Activated T-helper 9 cell treated with anti-CD3 and anti-CD28 coated beads, Interleukin-2, amount 50 U/mL, for 16 hours (primary cell): ENCODE data around the gene ATP5F1E.
A peak's percentile ranks its signal among the peaks of the same experiment; 100 is the strongest.

Source experiments
- DNase-seq: peaks from one replicate; pipeline ENCODE4 v3.0.0-alpha.2; 2020; ENCODE audit warnings: low read depth

ATP5F1E gene

DNA sequence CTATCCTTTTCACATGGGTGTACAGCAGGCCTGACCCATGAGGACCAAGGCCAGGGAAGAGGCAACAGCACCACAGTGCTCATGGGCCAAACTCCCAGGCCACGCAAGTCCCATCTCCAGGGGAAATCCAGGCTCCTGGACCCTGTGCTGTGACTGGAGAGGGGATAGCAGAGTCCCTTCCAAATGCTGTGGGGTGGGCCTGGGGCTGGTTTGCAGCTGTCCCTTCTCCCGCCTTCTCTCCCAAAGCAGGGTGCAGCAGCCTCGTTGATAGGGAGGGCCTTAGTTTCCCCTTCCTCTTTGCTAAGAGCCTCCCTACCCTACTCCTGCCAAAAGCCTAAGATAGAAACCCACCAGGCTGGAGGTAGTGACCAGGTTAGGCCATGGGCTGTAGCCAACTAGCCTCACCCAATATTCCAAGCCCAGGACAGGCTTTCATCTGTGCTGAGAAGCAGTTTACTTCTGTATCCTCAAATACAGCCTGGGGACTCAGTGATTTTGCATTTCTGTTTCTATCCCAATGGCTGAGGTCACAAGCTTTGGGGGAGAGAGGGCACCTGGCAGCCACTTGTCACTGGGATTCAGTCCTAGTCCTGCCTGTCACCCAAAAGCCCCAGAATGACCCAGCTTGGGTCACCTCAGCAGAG, 26.5 kb downstream of the ATP5F1E start:
- no peak for DNase-seq

DNA sequence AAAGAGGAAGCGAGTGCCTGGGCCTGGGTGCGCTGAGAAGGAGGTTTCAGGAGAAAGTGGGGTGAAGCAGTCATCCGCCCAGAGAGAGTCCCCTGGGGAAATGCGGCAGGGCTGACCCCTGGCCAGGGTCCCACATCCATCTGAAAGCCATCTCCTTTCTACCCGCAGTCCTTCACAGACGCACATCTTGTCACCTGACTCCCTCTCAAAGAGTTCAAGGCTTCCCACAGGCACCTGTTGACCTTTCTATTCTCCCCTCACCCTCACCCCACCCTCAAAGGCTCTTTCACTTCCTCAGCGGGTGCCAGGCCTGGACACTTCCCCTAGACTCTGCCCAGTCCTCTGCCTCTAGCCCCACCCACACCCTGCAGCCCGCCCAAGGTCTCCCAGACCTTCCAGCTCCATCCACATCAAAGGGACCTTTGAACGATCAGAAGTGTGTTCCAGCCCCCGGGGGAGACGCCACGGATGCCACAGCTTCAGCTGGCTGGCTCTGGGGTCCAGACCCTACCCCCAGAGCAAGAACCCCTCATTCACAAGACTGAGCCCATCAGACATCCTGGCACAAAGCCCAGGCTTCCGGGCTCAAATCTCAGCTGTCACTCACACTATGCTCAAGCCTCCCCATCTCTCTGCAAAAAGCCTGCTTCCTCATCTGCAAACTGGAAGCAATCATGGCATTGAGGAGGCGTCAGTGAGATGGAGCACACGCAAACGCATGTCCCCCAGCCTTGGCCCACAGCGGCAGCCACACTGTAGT, 27.2 kb downstream of the ATP5F1E start:
- no peak for DNase-seq

DNA sequence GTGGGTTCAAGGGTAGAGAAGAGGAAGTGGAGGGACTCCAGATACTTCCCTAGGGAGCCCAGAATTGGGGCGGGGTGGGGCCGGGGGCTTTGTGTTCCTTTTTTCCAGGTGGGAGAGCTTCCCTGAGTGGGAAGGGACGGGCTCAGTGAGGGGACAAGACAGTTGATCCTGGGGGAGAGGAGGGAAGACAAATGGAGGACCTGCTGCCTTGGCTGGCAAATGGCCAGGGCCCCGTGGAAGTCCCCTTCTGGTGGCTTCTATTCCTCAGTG, 27.7 kb downstream of the ATP5F1E start:
- DNase-seq = peak; percentile 40

DNA sequence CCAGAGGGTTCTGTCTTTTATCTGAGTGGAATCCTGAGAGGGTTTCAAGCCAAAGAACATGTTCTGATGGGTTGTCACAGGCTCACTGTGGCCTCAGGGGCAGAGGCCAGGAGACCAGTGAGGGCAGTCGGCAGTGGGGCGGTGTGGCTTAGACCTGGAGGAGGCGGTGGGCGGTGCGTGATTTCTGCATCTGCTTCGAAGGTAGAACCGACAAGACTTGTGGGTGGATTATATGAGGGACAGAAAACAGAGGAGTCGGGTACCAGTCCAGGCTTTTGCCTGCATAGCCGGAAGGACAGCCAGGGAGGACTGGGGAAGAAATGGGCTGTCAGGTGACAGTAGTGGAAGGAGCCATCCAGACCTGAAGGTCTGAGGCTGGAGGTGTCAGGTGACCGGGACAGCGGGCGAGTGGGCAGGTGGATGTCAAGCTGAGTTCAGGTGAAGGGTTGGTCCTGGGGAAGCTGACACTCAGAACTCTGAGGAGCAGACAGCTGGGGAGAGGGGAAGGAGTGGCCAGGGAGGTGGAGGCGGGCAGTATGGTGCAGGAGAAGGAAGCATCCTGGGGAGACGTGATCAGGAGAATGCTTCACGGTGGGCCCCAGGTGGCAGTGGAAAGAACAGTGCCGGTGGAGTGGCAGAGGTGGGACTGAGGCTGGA, 28.2 kb downstream of the ATP5F1E start:
- DNase-seq = no peak

DNA sequence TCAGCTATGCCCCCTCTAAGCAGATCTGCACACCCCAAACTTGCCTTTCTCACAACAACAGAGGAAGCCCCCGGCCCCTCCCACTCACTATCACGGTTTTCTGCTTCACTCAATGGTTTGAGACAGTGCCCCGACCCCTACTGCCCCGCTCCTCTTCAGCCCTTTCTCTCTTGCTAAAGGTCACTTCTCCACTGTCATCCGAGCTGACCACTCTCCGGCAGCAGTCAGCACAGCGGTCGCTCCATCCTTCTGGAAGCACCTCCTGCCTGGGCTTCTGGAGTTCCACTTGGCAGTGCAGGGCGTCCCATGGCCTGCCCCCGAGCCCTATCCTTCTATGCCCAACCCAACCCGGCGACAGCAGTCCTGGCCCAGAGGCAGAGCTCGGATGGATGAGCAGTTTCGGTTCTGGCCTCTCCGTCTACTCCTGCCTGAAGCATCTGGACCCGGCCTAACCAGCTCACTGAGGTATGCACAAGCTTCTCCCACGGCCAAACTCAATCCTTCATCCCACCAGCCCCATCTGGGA, 29.2 kb downstream of the ATP5F1E start:
- no peak for DNase-seq

DNA sequence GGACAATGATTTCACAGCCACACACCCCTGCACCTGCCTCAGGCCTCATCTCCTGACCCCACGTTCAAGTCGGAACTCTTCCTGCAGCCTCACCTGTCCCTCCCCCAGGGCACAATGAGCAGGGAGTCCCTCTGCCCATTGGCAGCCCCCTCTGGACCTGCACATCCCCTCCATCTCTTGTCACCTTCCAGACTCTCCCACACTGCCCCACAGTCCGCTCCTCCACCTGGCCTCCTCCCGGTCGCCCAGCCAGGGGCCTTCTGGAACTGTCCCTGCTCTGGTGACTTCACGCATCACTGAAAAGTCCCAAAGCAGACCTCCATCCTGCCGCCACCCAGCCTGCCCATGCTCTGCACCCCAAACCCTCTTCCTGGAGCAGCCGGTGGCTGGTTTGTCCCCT, 29.7 kb downstream of the ATP5F1E start:
- DNase-seq = no peak

DNA sequence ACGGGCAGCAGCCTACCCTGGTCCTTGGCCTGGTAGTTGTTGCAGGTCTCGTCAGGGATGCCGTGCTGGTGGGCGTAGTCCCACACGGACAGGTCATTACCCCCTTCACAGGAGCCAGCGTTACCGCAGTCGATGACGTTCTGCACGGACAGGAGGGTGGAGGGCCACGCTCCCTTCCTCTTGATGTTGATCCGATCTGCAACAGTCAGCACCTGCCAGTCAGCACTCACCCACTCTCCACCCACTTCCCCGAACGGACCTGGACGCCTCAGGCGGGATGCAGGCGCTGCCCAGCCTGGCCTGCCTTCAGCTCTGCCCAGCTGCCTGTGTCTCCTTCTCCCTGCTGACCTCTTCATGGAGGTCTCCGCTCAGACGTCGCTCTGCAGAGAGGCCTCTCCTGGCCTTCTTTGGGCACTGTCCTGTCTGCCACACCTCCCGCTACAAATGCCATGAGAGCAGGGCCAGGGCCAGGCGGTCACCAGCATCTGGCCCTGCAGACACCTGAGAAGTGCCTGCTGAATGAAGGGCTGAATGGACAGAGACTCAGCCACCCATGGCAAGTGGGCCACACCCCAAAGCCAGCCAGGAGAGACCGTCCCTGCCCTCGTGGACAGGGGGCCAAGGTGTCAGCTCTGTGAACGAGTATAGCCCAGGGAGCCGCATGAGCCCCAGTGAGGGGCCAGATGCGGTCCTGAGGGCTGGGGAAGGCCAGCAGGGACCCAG, 30.5 kb downstream of the ATP5F1E start:
- no peak for DNase-seq

DNA sequence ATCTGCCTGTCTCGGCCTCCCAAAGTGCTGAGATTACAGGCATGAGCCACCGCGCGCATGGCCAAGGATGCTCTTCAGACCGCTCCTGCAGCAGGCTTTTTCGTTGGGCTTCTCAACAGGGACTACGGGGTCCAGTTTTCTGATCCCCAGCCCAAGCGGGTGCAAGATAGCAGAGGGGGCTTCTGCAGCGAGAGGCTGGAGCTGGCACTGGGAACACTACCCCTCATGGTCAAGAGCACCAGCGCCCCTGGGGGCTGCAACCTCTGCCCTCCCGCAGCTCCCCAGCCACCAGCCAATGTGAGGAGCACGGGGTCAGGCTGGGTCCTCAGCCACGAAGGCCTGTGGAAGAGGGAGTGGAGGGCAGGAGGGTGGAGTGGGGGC, 31.1 kb downstream of the ATP5F1E start:
- no peak for DNase-seq

DNA sequence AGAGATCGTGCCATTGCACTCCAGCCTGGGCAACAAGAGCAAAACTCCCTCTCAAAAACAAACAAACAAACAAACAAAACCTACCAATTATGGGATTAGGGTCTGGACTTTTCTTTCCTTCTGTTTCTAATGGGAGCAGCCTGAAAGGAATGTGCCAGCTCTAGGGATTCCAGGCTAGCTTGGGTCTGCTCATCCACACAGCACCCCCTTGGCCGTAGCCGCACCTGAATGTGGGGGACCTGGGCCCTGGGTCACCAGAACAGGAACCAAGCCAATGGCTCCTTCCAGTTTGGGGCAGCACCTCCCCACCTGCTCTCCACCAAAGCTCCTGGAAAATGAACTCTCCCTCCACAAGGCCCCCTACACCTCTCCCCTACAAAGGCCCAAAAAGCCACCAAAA, 31.8 kb downstream of the ATP5F1E start:
- DNase-seq = no peak

DNA sequence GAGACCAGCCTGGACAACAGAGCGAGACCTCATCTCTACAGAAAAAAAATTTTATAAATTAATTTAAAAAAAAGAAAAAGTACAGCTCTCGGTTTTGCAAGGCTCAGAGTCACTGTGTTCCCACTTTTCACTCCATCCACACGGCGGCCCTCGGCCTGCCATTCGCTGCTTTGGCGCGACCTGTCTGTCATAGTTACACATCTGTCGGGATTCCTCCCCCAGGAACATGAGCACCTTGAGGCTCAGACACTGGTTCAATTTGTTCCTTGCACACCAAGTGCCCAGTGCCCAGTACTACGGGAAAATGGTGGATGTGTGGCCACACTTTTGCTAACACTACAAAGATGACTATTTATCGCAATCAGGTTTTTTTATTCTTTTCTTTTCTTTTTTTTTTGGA, 33.5 kb downstream of the ATP5F1E start:
- DNase-seq = no peak

DNA sequence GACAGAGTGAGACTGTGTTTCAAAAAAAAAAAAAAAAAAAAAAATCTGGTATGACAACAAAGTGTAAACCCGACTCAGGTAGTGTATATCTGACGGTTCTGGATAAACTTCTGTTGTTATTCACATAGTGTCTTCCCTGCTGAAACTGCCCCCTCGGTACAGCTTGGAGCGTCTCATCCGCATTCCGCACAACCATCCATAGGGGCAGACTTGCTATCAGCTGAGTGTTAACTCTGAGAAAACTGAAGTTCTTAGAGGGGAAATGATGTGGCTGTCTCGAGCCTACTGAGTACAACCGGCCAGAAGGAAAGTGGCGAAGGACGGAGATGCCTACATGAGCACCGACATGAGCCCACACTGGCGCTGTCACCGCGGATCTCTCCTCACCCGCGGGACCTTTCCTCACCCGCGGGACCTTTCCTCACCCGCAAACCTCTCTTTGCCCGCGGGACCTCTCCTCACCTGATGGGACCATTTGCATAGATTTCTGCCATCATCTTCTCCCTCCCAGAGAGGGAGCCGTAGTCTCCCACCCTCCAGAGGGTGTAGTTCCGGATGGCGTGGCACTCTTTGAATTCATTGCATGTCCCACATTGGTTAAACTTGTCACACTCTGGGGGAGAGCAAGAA, 34.9 kb downstream of the ATP5F1E start:
- DNase-seq = no peak

DNA sequence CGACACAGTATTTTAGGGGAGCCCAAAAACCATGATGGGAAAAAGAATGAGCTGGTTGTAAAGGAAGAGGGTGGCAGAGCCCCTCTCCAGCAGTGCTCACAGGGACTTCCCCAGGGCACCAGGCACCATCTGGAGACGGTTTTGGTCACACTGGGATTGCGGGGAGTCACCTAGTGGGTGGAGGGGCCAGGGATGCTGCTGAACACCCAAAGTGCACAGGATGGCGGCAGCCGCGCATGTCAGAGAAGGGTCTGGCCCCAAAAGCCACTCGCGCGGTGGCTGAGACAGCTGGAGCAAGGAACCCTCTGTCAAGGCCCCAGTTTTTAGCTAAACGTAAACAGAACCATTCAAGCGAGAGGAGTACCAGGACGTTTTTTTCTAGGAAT, 35.9 kb downstream of the ATP5F1E start:
- DNase-seq = no peak

DNA sequence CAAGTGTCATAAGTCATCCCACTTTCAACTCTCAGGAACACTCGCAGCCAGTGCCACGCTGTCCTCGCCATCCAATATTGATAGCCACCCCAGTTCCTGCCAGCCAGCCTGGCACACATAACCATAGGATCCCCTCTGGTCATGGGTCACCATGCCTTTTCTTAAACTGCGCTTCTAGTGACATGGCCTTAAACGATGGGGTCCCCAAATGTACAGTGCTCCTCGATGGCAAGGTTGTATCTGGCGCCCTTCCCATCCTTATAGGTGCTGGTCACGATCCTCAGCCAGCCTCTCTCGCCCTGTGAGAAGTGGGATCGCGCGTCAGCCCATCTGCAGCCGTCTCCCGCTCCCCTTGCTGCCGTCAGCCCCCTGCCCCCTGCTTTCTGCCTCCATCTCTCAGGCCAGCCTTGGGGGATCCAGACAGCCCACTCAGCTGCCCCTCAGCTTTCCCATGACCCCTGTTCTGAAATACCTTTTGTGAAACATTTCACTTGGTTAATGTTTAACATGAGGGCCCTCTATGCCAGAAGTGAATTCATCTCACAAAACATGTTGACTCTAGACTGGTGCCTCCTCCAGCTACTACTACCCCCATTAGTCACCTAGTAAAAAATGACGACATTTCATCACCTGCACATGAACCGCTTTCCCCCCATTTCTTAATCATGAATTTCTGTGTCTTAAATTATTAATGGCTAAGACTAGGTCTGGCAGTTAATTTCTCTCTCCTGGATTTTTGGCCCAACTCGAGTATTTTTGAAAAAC, 36.5 kb downstream of the ATP5F1E start:
- no peak for DNase-seq

DNA sequence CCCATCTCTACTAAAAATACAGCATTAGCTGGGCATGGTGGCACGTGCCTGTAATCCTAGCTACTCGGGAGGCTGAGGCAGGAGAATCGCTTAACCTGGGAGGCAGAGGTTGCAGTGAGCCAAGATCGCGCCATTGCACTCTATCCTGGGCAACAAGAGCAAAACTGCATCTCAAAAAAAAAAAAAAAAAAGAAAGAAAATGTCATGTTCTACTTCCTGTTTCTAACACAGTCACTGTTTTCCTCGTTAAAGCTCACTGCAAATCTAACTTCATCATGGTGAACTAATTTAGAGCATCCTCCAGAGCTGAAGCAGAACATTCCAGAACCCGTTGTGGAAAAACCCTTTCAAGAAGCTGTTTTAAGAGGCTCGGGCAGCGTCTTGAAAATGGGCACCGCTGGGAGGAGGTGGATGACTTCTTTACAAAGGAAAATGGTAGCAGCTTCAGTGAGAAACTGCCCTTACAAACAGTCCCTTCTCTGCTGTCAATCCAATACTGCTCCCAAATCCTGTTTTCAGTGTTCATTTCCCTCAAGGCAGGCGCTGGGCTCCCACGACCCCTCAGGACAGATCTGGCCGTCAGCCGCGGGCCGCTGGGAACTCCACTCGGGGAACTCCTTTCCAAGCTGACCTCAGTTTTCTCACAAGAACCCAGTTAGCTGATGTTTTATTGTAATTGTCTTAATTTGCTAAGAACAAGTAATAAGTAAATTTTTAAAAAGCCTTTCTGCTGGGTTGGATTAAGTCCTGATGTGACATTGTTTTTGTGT, 37.6 kb downstream of the ATP5F1E start:
- DNase-seq = no peak

DNA sequence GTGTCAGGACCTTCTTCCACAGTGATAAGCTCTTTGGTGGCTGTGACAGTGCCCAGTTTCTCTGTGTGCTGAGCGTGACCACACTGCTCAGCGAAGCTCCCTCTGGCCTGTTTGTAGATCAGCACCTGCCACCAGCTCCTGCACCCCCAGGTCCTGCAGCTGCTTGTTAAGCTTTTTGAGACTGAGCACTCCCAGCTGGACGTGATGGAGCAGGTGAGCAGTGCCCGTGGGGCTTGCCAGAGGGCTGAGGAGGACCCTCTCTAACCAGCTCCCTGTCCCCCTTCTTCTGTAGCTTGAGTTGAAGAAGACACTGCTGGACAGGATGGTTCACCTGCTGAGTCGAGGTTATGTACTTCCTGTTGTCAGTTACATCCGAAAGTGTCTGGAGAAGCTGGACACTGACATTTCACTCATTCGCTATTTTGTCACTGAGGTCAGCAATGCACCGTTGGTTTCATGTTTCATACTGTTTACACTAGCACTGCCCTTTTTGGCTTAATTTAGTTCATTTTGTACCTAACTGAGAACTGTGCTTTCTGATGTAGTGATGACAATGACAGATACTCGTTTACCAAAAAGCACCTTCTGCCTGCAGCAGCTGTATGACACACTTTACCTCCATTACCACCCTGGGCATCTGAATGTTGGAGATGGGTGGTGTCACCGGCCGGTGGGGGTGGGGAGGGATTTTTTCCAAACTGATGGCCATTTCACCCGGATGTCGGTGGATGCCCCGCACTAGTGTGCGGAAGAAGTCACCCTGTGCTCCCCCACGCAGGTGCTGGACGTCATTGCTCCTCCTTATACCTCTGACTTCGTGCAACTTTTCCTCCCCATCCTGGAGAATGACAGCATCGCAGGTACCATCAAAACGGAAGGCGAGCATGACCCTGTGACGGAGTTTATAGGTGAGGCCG, 38.5 kb downstream of the ATP5F1E start:
- no peak for DNase-seq

DNA sequence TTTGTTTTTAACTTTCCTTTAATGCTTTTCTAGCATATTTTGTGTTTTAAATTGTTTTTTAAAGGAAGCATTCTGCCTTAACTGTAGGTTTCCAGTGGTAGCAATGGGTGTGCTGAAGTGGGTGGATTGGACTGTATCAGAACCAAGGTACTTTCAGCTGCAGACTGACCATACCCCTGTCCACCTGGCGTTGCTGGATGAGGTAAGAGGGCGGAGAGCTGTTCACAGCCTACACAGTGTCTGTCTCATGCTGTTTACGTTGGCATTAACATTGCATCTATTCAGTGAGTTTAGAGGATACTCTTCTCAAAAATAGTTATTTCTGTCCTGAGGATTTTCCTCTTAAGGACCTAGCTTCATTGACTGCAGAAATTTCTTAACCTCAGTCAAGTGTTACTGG, 39.2 kb downstream of the ATP5F1E start:
- no peak for DNase-seq

DNA sequence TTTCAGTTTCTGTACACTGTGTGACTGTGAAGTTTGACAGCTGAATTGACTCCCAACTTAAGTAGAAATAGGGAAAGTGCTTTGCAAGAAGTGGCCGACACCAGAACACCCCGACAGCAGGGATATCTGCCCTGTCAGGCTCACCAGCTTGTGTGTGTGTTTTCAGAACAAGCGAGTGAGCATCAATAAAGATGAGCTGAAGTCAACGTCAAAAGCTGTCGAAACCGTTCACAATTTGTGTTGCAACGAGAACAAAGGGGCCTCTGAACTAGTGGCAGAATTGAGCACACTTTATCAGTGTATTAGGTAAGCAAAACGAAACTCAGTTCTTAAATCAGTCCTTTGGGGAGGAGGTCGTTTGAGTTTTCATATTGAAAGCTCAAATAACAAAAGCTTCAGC, 40.4 kb downstream of the ATP5F1E start:
- DNase-seq = no peak

DNA sequence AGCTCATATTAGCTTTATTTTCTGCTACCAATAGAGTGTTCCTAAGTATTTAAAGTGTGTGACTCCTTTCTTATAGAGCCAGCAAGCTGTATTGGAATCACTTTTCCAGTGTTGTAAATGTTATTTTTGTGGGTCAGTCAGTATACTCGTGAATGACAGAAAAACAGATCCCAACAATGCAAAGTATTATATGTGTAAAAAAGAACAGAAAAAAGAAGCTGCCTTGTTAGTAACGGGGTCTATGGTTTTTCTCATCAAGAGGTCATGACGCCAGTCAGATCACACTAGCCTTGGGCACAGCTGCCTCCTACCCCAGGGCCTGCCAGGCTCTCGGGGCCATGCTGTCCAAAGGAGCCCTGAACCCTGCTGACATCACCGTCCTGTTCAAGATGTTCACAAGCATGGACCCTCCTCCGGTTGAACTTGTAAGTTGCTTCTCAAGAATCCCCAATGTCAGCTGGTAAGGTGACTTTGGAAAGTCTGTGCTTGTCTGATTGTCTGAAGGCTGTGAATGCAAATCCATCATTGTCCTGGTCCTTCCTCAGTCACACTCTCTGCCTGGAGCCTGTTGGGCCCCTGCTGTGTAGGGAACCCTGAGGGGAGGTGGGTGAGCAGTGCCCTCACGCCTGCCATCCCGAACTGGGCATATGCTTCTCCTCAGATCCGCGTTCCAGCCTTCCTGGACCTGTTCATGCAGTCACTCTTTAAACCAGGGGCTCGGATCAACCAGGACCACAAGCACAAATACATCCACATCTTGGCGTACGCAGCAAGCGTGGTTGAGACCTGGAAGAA, 41.3 kb downstream of the ATP5F1E start:
- no peak for DNase-seq

DNA sequence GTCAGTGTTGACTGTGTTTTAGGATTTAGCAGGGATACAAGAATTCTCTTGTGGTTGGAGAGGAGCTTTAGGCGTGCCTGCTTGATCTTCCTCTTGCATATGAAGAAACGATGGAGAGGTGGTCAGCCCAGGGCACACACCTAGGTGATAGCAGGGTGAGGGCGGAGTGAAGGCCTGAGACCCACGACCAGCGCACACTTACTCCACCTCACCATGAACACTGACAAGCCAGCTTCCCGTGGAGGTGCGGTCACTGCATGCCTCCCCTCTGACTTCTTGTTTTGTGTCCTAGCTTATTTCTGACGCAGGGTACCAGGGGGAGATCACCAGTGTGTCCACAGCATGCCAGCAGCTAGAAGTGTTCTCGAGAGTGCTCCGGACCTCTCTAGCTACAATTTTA, 42.9 kb downstream of the ATP5F1E start:
- DNase-seq = no peak
